IMR-90 (cell line): ENCODE measurements around the gene MAGI1. TPM values are rescaled to one million over a fixed set of nuclear protein-coding genes. Genes with fewer than 3 reads are reported as not detected.
A peak's percentile ranks its signal among the peaks of the same experiment; 100 is the strongest.

Source experiments
- ATAC-seq: fragments of 200-7000 bp; cut with Tn5 transposase; 2 replicates; pipeline ENCODE4 v1.9.1; 2020; ENCODE audit warnings: low read depth, mild to moderate bottlenecking, moderate library complexity
- BruUV-seq: library from RNA; stranded (reverse); fragments of 400-500 nt; replicated peaks from 2 replicates; lab custom pipeline; 2021; lab: Mats Ljungman, UMichigan
- CTCF ChIA-PET: fragments of 300-600 bp; formaldehyde crosslinking; extraction: SDS; loops from one replicate; lab custom pipeline; 2021; ENCODE audit warnings: antibody characterized with exemption; lab: Yijun Ruan, JAX
- POLR2A ChIA-PET: fragments of 300-600 bp; sonication (Branson Sonifier 250); formaldehyde crosslinking; loops from one replicate; lab custom pipeline; 2022; ENCODE audit warnings: antibody characterized with exemption; ENCODE audit not compliant: unreplicated experiment; lab: Charles Lee
- DNase-seq: peaks from one replicate; pipeline ENCODE4 v3.0.0; 2013
- H2AFZ ChIP-seq: replicated peaks from 2 replicates; pipeline ENCODE3; 2013; ENCODE audit warnings: low read length, mild to moderate bottlenecking; ENCODE audit not compliant: poor library complexity
- H2AK5ac ChIP-seq: 2 replicates; pipeline ENCODE4 v1.6.1; 2013; ENCODE audit warnings: low read depth, low read length, inconsistent platforms
- H2AK9ac ChIP-seq: replicated peaks from 2 replicates; pipeline ENCODE3; 2013; ENCODE audit warnings: mild to moderate bottlenecking, low read depth, low read length, moderate library complexity; ENCODE audit not compliant: poor library complexity
- H2BK120ac ChIP-seq: 2 replicates; pipeline ENCODE4 v1.6.1; 2013; ENCODE audit warnings: low read depth, low read length, inconsistent platforms
- H2BK15ac ChIP-seq: 3 replicates; pipeline ENCODE4 v1.6.1; 2013; ENCODE audit warnings: low read depth, low read length, inconsistent platforms
- H2BK20ac ChIP-seq: 2 replicates; pipeline ENCODE4 v1.6.1; 2013; ENCODE audit warnings: low read depth, mild to moderate bottlenecking, inconsistent platforms, low read length, moderate library complexity
- H2BK5ac ChIP-seq: 2 replicates; pipeline ENCODE4 v1.6.1; 2013; ENCODE audit warnings: mild to moderate bottlenecking, low read depth, low read length, inconsistent platforms; ENCODE audit not compliant: poor library complexity, severe bottlenecking
- H3K14ac ChIP-seq: replicated peaks from 2 replicates; pipeline ENCODE4 v1.6.1; 2013; ENCODE audit warnings: low read depth, low read length, inconsistent platforms
- H3K18ac ChIP-seq: 2 replicates; pipeline ENCODE4 v1.6.1; 2013; ENCODE audit warnings: low read depth, low read length, control low read depth
- H3K23ac ChIP-seq: 2 replicates; pipeline ENCODE4 v1.6.1; 2013; ENCODE audit warnings: low read depth, low read length, inconsistent platforms
- H3K27ac ChIP-seq: 2 replicates; pipeline ENCODE4 v1.5.1; 2013; ENCODE audit warnings: mild to moderate bottlenecking, control low read depth, low read length; ENCODE audit not compliant: insufficient read depth
- H3K27me3 ChIP-seq: 2 replicates; pipeline ENCODE4 v1.6.1; 2013; ENCODE audit warnings: low read length; ENCODE audit not compliant: control insufficient read depth, insufficient read depth
- H3K36me3 ChIP-seq: 2 replicates; pipeline ENCODE4 v1.6.1; 2013; ENCODE audit warnings: low read length, mixed read lengths; ENCODE audit not compliant: control insufficient read depth, insufficient read depth
- H3K4ac ChIP-seq: 2 replicates; pipeline ENCODE4 v1.6.1; 2013; ENCODE audit warnings: low read depth, low read length, inconsistent platforms
- H3K4me1 ChIP-seq: 2 replicates; pipeline ENCODE4 v1.6.1; 2013; ENCODE audit warnings: low read length, mixed read lengths; ENCODE audit not compliant: control insufficient read depth, insufficient read depth
- H3K4me2 ChIP-seq: 2 replicates; pipeline ENCODE4 v1.6.1; 2013; ENCODE audit warnings: low read depth, mild to moderate bottlenecking, control low read depth, low read length, moderate library complexity
- H3K4me3 ChIP-seq: 2 replicates; pipeline ENCODE4 v1.5.1; 2013; ENCODE audit warnings: low read depth, mild to moderate bottlenecking, control low read depth, low read length, moderate library complexity; ENCODE audit not compliant: insufficient read depth
- H3K56ac ChIP-seq: 2 replicates; pipeline ENCODE4 v1.6.1; 2013; ENCODE audit warnings: low read length, inconsistent platforms; ENCODE audit not compliant: insufficient read depth; ENCODE audit errors: extremely low read depth
- H3K79me1 ChIP-seq, 2 experiments: 2 replicates each; pipeline ENCODE4 v1.6.1; 2013; ENCODE audit warnings: low read length in 2 of 2, inconsistent platforms in 1 of 2, low read depth in 1 of 2
- H3K9ac ChIP-seq: 2 replicates; pipeline ENCODE4 v1.6.1; 2013; ENCODE audit warnings: low read depth, low read length, control low read depth
- H3K9me1 ChIP-seq: 2 replicates; pipeline ENCODE4 v1.6.1; 2013; ENCODE audit warnings: low read length, inconsistent platforms; ENCODE audit not compliant: insufficient read depth
- H3K9me3 ChIP-seq: 2 replicates; pipeline ENCODE4 v1.6.1; 2013; ENCODE audit warnings: low read length; ENCODE audit not compliant: control insufficient read depth, insufficient read depth
- H4K20me1 ChIP-seq: 2 replicates; pipeline ENCODE4 v1.6.1; 2013; ENCODE audit warnings: low read length, inconsistent platforms; ENCODE audit not compliant: insufficient read depth
- H4K5ac ChIP-seq: 2 replicates; pipeline ENCODE4 v1.6.1; 2013; ENCODE audit warnings: mild to moderate bottlenecking, low read depth, low read length, control low read depth
- H4K8ac ChIP-seq, 2 experiments: 2 replicates each; pipeline ENCODE4 v1.6.1; 2013; ENCODE audit warnings: low read depth in 2 of 2, low read length in 2 of 2, control low read depth in 1 of 2, inconsistent platforms in 1 of 2
- H4K91ac ChIP-seq: 2 replicates; pipeline ENCODE4 v1.6.1; 2013; ENCODE audit warnings: low read depth, low read length, inconsistent platforms; ENCODE audit not compliant: insufficient read depth
- CEBPB ChIP-seq: IDR thresholded peaks from 2 replicates; pipeline ENCODE4 v1.6.1; 2012; ENCODE audit warnings: low read depth, low read length, improper control_type of control experiment
- MAZ ChIP-seq: IDR thresholded peaks from 2 replicates; pipeline ENCODE4 v1.6.1; 2012; ENCODE audit warnings: low read depth, mild to moderate bottlenecking, low read length, improper control_type of control experiment, moderate library complexity, borderline replicate concordance
- WGBS, 2 experiments: methylation state at CpG; one replicate each; pipeline versions ENCODE4 v1.1.5 to v1.1.7; 2013; ENCODE audit warnings: missing lambda C conversion rate in 2 of 2; ENCODE audit not compliant: insufficient read length in 1 of 2; ENCODE audit errors: extremely low coverage in 2 of 2; 5-methylcytosine and 5-hydroxymethylcytosine counted together
- dilution Hi-C: fragments of 300-500 bp; cut with HindIII; formaldehyde crosslinking; loops from one replicate; pipeline ENCODE4 v1.14.3; 2018; ENCODE audit warnings: low sequenced_read_pairs; ENCODE audit not compliant: unreplicated experiment
- in situ Hi-C: fragments of 300-500 bp; cut with MboI; formaldehyde crosslinking; loops from 3 replicates; pipeline ENCODE4 v1.14.3; 2019; ENCODE audit warnings: low sequenced_read_pairs, inconsistent platforms, mixed read lengths
- intact Hi-C: fragments of 100-400 bp; cut with micrococcal nuclease; formaldehyde crosslinking; loops from 2 replicates; pipeline ENCODE4 v1.10.0; 2022
- polyA plus RNA-seq, 3 experiments: library from polyadenylated mRNA; depleted of rRNA; stranded (reverse); fragments of >200 nt; gene quantifications; 2 replicates each; pipeline ENCODE4 v1.2.3, GENCODE V29; 2012; ENCODE audit warnings: low replicate concordance in 1 of 3
- total RNA-seq: library from RNA; depleted of rRNA; stranded (reverse); fragments of >200 nt; gene quantifications from 2 replicates; pipeline ENCODE4 v1.2.3, GENCODE V29; 2012

The MAGI1 gene
- total and polyA plus RNA-seq, 2 of the 4 experiments (the other 2 are of a cell fraction) = 14.5 to 24.2 TPM

DNA sequence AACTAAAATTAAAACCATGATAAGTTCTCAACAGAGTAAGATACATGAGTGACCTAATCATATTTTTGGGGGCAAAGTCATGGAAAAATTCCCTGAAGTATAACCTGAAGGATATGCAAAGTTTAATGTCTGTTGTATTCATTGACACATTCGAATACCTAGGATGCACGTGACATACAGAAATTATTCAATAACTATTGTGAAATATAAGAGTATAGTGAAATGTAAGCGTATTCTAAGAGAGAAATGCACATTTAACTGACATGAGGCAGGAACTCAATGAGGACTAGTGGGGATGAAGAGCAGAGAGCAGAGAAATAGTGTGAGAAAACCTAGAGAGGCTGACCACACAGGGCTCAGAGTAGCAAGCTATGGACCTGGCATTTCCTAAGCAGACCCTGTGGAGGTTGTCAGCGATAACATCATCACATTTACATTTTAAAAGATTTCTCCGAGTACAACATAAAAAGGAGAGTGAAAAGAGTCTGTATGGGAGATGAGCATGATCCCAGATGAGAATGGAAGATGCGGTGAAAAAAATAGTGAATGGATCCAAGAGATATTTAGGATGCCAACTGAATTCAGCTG is 588.8 kb downstream of the MAGI1 start:
- ATAC-seq (no peak), DNase-seq (no peak)
- no TSS peak for BruUV-seq
- no peak for TF ChIP-seq MAZ
- TF ChIP-seq CEBPB = peak; percentile 62
- no peak overlapping the region for H2AK5ac ChIP-seq
- H3K56ac ChIP-seq = no peak overlapping the region
- H3K9ac ChIP-seq = no peak overlapping the region
- H2BK15ac ChIP-seq = no peak overlapping the region
- no peak overlapping the region for H4K8ac ChIP-seq
- no peak overlapping the region for H2AK9ac ChIP-seq
- dilution Hi-C loops = no loop called here
- no peak overlapping the region for H3K4ac ChIP-seq
- no peak overlapping the region for H3K27ac ChIP-seq
- in situ Hi-C loops = loop anchor here (25.0 kb wide), 1 partner anchor 737 kb away; no protein-coding TSS in a partner anchor
- WGBS, 2 experiments = 100% methylated on average over 1 of the region's 6 CpGs; no CpG with 5 or more reads in 1 of the 2 experiments
- H2AFZ ChIP-seq = no peak overlapping the region
- H3K23ac ChIP-seq = no peak overlapping the region
- H4K91ac ChIP-seq = no peak overlapping the region
- H4K20me1 ChIP-seq = no peaks in the 10 kb centered on the region
- no peak overlapping the region for H4K5ac ChIP-seq
- no peak overlapping the region for H3K14ac ChIP-seq
- H3K79me1 ChIP-seq = no peaks in the 10 kb centered on the region; a peak in 1 of 4 replicates
- no peak overlapping the region for H3K4me3 ChIP-seq
- POLR2A ChIA-PET = no interaction called here
- H3K4me1 ChIP-seq = peaks cover 2% of the 10 kb centered on the region; the same call in 1 of the 2 replicates
- no peaks in the 10 kb centered on the region for H3K36me3 ChIP-seq
- no peaks in the 10 kb centered on the region for H3K9me3 ChIP-seq
- CTCF ChIA-PET = no interaction called here
- no peak overlapping the region for H2BK5ac ChIP-seq
- H2BK20ac ChIP-seq = no peak overlapping the region
- no peaks in the 10 kb centered on the region; the same call in 1 of the 2 replicates for H3K9me1 ChIP-seq
- no peak overlapping the region for H3K4me2 ChIP-seq
- intact Hi-C loops = loop anchor here (5.0 kb wide), 1 partner anchor 57 kb away; no protein-coding TSS in a partner anchor
- H3K27me3 ChIP-seq = no peaks in the 10 kb centered on the region
- H3K18ac ChIP-seq = no peak overlapping the region
- no peak overlapping the region for H2BK120ac ChIP-seq
